Activated T-helper 1 cell treated with Interleukin-2 at 50 U/mL for 16 hours (primary cell): ENCODE measurements around the gene GOLGA8T.
"Not testable (repeated sequence)": the region's sequence is repeated elsewhere in the genome, so short reads cannot be mapped to it uniquely, and the experiment has no call there.

Source experiments
- DNase-seq: peaks from one replicate; pipeline ENCODE4 v3.0.0-alpha.2; 2020; ENCODE audit warnings: low read depth

Gene GOLGA8T

DNA sequence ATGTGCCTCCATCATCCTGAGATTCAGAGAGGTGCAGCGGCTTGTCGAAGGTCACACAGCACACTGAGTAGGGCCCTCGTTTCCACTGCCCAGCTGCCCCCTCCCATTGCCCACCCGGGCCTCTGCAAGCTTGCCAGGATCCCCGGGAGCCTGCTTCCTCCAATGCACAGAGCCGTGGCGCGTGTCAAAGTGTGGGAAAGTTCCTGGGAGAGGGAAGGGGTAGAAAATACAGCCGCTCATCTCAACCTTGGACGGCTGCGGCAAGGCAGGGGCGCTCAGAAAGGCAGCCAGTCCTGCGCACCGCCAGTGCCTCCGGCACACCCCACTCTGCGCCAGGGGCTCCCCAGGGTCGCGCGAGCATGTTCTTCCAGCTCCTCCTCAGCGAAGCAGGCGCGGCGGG, 56.3 kb downstream of the GOLGA8T start:
- not testable (repeated sequence) for DNase-seq

DNA sequence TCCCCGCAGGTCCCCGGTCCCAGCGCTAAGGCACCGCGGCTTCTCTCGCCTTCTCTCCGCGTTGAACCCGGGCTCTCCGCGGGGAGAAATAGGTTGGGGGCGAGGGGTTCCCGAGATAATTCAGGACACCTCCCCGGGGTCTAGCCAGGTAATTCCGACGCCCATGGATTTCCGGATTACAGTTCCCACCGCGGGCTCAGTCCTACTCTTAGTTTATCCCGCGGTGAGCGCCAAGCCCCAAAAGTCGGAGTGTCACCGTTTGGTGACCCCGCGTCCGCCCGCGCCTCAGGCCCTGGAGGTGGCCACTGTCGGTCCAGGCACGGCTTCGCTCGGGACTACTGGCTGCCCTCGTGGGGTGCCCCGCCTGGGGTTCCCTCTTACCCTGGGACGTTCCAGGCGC, 56.8 kb downstream of the GOLGA8T start:
- DNase-seq = not testable (repeated sequence)

DNA sequence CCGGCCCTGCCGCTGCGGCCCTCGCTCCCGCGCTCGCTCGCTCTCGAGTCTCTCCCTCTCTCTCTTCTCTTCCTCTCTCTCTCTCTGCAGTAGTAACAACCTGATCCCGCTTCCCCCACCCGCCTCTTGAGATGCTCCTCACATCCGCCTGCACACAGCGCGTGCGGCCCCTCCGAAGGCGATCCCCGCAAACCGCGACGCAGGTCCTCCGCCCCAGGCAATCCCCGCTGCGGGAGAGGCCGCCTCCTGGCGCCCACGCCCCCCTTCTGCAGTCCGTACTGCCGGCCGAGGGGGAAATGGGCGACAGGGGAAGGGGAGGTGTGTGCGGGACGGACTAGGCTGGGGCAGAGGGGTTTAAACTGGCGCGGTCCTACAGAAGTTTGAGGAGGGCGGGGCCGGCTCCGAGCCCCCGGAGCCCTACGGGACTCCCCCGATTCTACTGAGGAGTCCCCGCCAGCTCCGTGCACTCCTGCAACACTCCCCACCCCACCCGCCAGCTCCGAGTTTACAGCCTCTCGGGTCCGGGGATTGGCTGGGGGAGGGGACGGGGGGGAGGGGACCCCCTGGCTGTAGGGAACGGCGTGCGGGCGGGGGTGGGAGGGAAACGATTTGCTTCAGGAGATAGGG, 57.4 kb downstream of the GOLGA8T start:
- not testable (repeated sequence) for DNase-seq

DNA sequence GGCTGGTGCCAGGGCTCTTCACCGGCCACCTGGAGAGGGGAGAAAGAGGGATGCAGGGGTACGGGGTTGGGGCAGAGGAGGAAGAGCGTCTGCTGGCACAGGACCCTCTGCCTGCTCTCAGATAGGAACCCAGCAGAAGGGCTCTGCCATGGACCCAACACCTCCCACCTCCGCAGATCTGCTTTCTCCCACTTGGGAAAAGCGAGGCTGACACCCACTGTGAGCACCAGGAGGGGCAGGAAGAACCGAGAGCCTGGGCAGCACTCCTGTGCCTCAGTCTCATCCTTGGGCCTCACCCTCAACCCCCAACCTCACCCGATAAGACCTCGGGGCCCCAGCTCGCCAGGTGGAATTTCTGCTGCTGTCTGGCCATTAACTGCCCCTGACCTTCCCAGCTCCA, 58.0 kb downstream of the GOLGA8T start:
- DNase-seq = not testable (repeated sequence)
